Type B pancreatic cell (in vitro differentiated cells): ENCODE measurements around the gene DDX24. TPM values are rescaled to one million over a fixed set of nuclear protein-coding genes. Genes with fewer than 3 reads are reported as not detected.

ENCODE experiments used
- DNase-seq: peaks from one replicate; pipeline ENCODE4 v3.0.0; 2021; ENCODE audit warnings: mixed read lengths; ENCODE audit not compliant: unreplicated experiment; ENCODE audit errors: extremely low spot score
- H3K27ac Mint-ChIP-seq: 2 replicates; pipeline ENCODE4 v1.8.0; 2021; ENCODE audit warnings: mild to moderate bottlenecking, mixed read lengths
- H3K27me3 Mint-ChIP-seq: 2 replicates; pipeline ENCODE4 v1.8.0; 2021; ENCODE audit warnings: mixed read lengths
- H3K36me3 Mint-ChIP-seq: 2 replicates; pipeline ENCODE4 v1.8.0; 2021; ENCODE audit warnings: mixed read lengths
- H3K4me1 Mint-ChIP-seq: one replicate; pipeline ENCODE4 v1.8.0; 2021; ENCODE audit warnings: mixed read lengths; ENCODE audit not compliant: unreplicated experiment
- H3K4me3 Mint-ChIP-seq: 2 replicates; pipeline ENCODE4 v1.8.0; 2021; ENCODE audit warnings: mild to moderate bottlenecking, mixed read lengths
- H3K9me3 Mint-ChIP-seq: 2 replicates; pipeline ENCODE4 v1.8.0; 2021; ENCODE audit warnings: mixed read lengths
- CTCF ChIP-seq: fragments of 200-600 bp; sonication (generic); conservative IDR thresholded peaks from 2 replicates; pipeline ENCODE4 v1.5.0; 2021; ENCODE audit warnings: antibody characterized with exemption, mild to moderate bottlenecking
- total RNA-seq: library from RNA; stranded (reverse); gene quantifications from 2 replicates; pipeline ENCODE4 v1.2.1, GENCODE V29; 2021; ENCODE audit warnings: low replicate concordance

The DDX24 gene
- total RNA-seq, 1 donor from 2014 or later: 156 TPM

GRCh38 chr14:94040247-94040646 lies 40.8 kb downstream of the DDX24 start:
- no peak overlapping the region for H3K27ac Mint-ChIP-seq
- H3K27me3 Mint-ChIP-seq: no peaks in the 10 kb centered on the region
- DNase-seq: no peak
- no peak overlapping the region for H3K4me3 Mint-ChIP-seq
- peaks cover 4% of the 10 kb centered on the region for H3K36me3 Mint-ChIP-seq
- no peaks in the 10 kb centered on the region for H3K9me3 Mint-ChIP-seq
- no peak for TF ChIP-seq CTCF
- H3K4me1 Mint-ChIP-seq: peaks cover 6% of the 10 kb centered on the region

DNA sequence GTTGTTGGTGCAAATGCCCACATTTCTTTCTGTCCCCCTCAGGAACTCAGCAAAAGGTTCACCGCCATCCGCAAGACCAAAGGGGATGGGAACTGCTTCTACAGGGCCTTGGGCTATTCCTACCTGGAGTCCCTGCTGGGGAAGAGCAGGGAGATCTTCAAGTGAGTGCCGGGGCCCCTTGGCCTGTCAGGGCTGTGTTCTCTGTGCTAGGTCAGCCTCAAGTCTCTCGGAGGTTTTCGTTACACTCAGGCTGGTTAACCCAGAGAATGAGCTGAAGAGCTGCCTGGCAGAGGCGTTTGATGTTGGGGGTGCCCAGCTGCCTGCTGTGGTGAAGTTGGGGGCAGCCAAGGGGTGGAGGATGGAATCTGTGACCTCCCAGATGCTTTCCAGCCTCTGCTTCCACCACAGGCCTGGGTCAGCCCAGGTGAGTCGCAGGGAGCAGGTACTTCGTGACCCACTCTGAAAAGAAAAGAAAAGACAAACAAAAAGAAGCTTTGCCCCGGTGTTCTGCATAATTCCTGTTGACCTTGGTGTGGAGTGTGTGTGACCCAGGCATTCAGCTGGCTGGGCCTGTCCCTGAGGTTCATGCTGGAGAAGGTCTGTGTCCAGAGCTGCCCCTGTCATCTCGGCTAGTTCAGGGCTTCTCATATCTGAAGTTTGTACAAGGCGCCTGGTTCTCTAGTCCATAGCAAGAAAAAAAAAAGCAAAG lies 41.9 kb downstream of the DDX24 start:
- no peak for TF ChIP-seq CTCF
- H3K36me3 Mint-ChIP-seq: peaks cover 4% of the 10 kb centered on the region
- H3K4me1 Mint-ChIP-seq: peaks cover 6% of the 10 kb centered on the region
- no peaks in the 10 kb centered on the region for H3K9me3 Mint-ChIP-seq
- H3K27ac Mint-ChIP-seq: no peak overlapping the region
- no peak for DNase-seq
- H3K4me3 Mint-ChIP-seq: no peak overlapping the region
- no peaks in the 10 kb centered on the region for H3K27me3 Mint-ChIP-seq

- TF ChIP-seq CTCF: no peak
- H3K4me1 Mint-ChIP-seq: peaks cover 6% of the 10 kb centered on the region
- no peaks in the 10 kb centered on the region for H3K9me3 Mint-ChIP-seq
- no peak overlapping the region for H3K27ac Mint-ChIP-seq
- no peaks in the 10 kb centered on the region for H3K27me3 Mint-ChIP-seq
- H3K4me3 Mint-ChIP-seq: no peak overlapping the region
- DNase-seq: no peak
- H3K36me3 Mint-ChIP-seq: peaks cover 4% of the 10 kb centered on the region
Measured at GRCh38 chr14:94038510-94038909, 42.5 kb downstream of the DDX24 start.

DNA sequence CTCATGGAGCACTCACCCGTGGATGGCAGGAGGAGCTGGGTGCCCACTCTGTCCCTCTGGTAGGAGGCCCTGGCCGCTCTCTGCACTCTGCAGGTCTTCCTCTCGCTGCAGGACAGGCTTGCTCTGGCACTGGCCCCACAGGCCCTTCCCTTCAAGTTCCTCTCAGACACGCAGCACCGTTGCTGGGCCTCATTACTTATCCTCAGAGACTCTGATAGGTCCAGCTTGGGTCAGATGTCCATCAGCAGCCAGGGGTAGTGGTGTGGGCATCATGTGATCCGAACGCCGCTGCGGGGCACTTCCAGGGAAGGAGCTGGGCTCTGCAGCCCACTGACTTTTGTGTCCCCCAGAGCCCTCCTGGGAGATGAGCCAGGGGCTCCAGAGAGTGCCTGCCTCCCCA lies 43.0 kb downstream of the DDX24 start:
- TF ChIP-seq CTCF: no peak
- H3K4me3 Mint-ChIP-seq: no peak overlapping the region
- peaks cover 6% of the 10 kb centered on the region for H3K4me1 Mint-ChIP-seq
- H3K36me3 Mint-ChIP-seq: peaks cover 4% of the 10 kb centered on the region
- no peak for DNase-seq
- H3K27ac Mint-ChIP-seq: no peak overlapping the region
- no peaks in the 10 kb centered on the region for H3K27me3 Mint-ChIP-seq
- H3K9me3 Mint-ChIP-seq: no peaks in the 10 kb centered on the region

DNA sequence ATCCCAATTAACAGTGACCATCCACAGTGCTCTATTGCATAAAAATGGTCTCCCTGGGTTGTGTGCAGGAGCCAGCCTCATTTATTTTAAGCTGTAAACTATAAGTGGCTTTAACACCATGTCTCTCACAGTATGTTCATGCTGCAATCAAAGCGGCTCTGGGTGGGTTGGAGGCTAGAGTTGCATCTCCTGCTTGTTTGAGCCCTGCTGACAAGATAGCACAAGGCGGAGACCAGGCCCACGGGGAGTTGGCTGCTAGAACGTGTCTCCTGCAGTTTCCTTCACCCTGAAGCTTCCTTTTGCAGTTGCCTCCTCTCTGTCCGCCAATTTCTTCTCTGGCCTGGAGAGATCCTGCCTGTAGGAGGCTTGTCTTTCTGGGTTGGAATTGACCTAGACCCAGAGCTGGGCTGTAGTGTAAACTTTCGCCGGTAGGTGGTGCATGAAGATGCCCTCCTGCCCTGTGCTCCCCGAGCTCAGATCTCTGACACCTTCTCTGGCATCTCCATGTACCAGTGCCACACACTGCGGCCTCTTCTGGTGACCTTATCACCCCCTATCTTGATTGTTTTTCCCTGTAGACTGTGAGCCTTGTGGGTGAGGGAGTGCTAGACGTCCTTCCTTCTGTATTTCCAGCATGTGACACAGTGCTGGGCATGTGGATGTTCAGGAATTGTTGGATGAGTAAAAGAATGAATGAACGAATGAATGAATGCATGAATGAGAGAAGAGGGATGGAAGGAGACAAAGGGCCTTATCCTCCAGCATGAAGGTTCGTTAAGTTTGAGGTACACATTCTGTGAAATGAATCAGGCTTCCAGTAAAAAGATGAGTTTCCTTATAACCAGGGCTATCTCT lies 44.5 kb downstream of the DDX24 start:
- Mint-ChIP-seq H3K27ac (no peak overlapping the region), H3K36me3 (peaks cover 4% of the 10 kb centered on the region), H3K9me3 (no peaks in the 10 kb centered on the region), H3K4me3 (no peak overlapping the region), H3K27me3 (no peaks in the 10 kb centered on the region), H3K4me1 (peaks cover 6% of the 10 kb centered on the region)
- TF ChIP-seq CTCF: peak; percentile 83
- DNase-seq: no peak
